Body of pancreas (tissue), 4 donors: Measurements from ENCODE around the gene EDIL3.

Experiments
- CTCF ChIP-seq, 7 experiments: fragments of 450-650 bp in 4 of 7; fragments of 200-600 bp in 3 of 7; sonication (generic) in 3 of 7; IDR thresholded peaks; one replicate each; pipeline ENCODE4 v1.5.1; 2016 to 2019; ENCODE audit warnings: antibody characterized with exemption in 7 of 7
- POLR2A ChIP-seq, 3 donors: fragments of 450-650 bp; IDR thresholded peaks; one replicate each; pipeline ENCODE4 v1.6.1; 2016; ENCODE audit warnings: antibody characterized with exemption in 3 of 3, mild to moderate bottlenecking in 2 of 3

GRCh38 chr5:84063041-84063440, 321.6 kb downstream of the EDIL3 start:
- no peak for TF ChIP-seq POLR2A (IDR thresholded peaks at IDR 0.05)
- TF ChIP-seq CTCF (IDR thresholded peaks at IDR 0.05), result no peak
